Upper lobe of left lung (tissue), 6 donors: ENCODE results near the gene RDX. TPM values are rescaled to one million over a fixed set of nuclear protein-coding genes. Genes with fewer than 3 reads are reported as not detected.
A peak's percentile ranks its signal among the peaks of the same experiment; 100 is the strongest.
"Not testable (repeated sequence)": the region's sequence is repeated elsewhere in the genome, so short reads cannot be mapped to it uniquely, and the experiment has no call there.

Source experiments
- ATAC-seq, 2 donors: fragments of 200-7000 bp; cut with Tn5 transposase; one replicate each; pipeline ENCODE4 v1.9.1; 2022; ENCODE audit warnings: mild to moderate bottlenecking in 2 of 2, moderate library complexity in 2 of 2; ENCODE audit not compliant: low FRiP score in 2 of 2
- DNase-seq, 2 donors: peaks; one replicate each; pipeline ENCODE4 v3.0.0-alpha.2; 2019 to 2020
- H3K27ac ChIP-seq, 4 donors: fragments of 200-600 bp; sonication (generic); one replicate each; pipeline ENCODE4 v1.5.1; 2016 to 2019
- H3K27me3 ChIP-seq, 4 donors: fragments of 200-600 bp; sonication (generic); one replicate each; pipeline ENCODE4 v1.5.1; 2017 to 2019
- H3K36me3 ChIP-seq, 4 donors: fragments of 200-600 bp; sonication (generic); one replicate each; pipeline ENCODE4 v1.5.1; 2016 to 2019
- H3K4me1 ChIP-seq, 4 donors: fragments of 200-600 bp; sonication (generic); one replicate each; pipeline ENCODE4 v1.5.1; 2018 to 2019
- H3K4me3 ChIP-seq, 4 donors: fragments of 200-600 bp; sonication (generic); one replicate each; pipeline ENCODE4 v1.5.1; 2017 to 2019; ENCODE audit warnings: mild to moderate bottlenecking in 2 of 4, moderate library complexity in 1 of 4
- H3K9me3 ChIP-seq, 4 donors: fragments of 200-600 bp; sonication (generic); one replicate each; pipeline ENCODE4 v1.5.1; 2018 to 2019
- EP300 ChIP-seq, 4 donors: sonication (generic); formaldehyde crosslinking; IDR thresholded peaks; one replicate each; pipeline ENCODE4 v1.5.1; 2017; ENCODE audit warnings: antibody characterized with exemption in 4 of 4, control low read depth in 2 of 4
- POLR2A ChIP-seq, 4 donors: fragments of 450-650 bp; IDR thresholded peaks; one replicate each; pipeline ENCODE4 v1.5.1; 2016 to 2017; ENCODE audit warnings: antibody characterized with exemption in 4 of 4, mild to moderate bottlenecking in 2 of 4
- POLR2AphosphoS5 ChIP-seq, 2 donors: sonication (generic); formaldehyde crosslinking; IDR thresholded peaks; one replicate each; pipeline ENCODE4 v1.5.1; 2017; ENCODE audit warnings: antibody characterized with exemption in 2 of 2
- WGBS, 2 donors: methylation state at CpG; one replicate each; pipeline ENCODE4 v1.1.5; 2017 to 2018; 5-methylcytosine and 5-hydroxymethylcytosine counted together
- total RNA-seq, 6 donors: library from RNA; depleted of rRNA in 4 of 6; stranded (reverse); fragments of >200 nt in 4 of 6; gene quantifications; one replicate each; pipeline versions ENCODE4 v1.1.0 to v1.2.1, GENCODE V29; 2016 to 2021
- TF ChIP-seq, protein P1 (sequence below), 6 experiments: fragments of 450-650 bp in 4 of 6; fragments of 200-600 bp in 2 of 6; sonication (generic) in 2 of 6; IDR thresholded peaks; one replicate each; pipeline ENCODE4 v1.5.1; 2016 to 2019; ENCODE audit warnings: antibody characterized with exemption in 6 of 6
- donor health status: DM: no; HTN: no; CAD: no; lungs with moderate emphysema.
- donor health status: DM: no; HTN: yes; CAD: no; lungs with severe emphysema.

RDX gene
- total RNA-seq, 6 donors from 2014 or later = 113 to 142 (median 121) TPM

DNA sequence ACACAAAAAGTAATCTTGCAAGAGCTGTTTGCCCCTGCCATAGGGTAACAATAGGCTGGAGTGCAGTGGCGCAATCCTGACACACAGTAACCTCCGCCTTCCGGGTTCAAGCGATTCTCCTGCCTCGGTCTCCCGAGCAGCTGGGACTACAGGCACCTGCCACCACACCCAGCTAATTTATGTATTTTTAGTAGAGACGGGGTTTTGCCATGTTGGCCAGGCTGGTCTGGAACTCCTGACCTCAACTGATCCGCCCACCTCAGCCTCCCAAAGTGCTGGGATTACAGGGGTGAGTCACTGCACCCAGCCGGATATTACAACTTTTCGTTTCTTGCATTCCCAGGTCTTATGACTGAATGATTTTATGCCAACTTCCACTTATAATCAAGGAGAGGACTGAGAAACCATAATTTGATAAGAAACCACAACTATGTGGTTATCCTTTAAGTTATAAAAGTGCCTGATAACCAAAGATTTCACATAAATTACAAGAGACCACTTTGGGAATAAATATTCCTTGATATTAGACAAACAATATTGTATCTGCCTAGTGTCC, 102.1 kb downstream of the RDX start:
- TF ChIP-seq EP300 (IDR thresholded peaks at IDR 0.05) = peak in 1 of 4 donors; percentile 18
- WGBS, 2 donors = 57 to 74% methylated on average over 10 of the region's 10 CpGs
- not testable (repeated sequence) for H3K4me1 ChIP-seq, H3K27me3 ChIP-seq, H3K4me3 ChIP-seq, H3K36me3 ChIP-seq, H3K9me3 ChIP-seq
- peak overlapping the region in 1 of 4 donors; percentile 59 for H3K27ac ChIP-seq
- DNase-seq (peak in 1 of 2 donors; percentile 44), ATAC-seq (peak in 1 of 2 donors; percentile 52)

DNA sequence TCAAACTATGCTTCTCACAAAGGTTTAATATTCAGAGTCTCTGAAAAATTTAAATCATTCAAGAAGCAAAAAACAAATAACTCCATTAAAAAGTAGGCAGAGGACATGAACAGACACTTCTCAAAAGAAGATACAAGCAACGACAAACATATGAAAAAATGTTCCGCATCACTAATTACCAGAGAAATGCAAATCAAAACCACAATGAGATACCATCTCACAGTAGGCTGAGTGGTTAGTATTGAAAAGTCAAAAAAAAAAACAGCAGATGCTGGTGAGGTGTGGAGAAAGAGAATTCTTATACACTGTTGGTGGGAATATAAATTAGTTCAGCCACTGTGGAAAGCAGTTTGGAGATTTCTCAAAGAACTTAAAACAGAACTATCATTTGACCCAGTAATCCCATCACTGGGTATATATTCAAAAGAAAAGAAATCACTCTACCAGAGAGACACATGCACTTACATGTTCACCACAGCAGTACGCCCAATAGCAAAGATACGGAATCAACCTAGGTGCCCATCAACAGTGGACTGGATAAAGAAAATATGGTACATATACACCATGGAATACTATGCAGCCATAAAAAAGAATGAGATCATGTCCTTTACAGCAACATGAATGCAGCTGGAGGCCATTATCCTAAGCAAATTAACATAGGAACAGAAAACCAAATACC, 103.7 kb downstream of the RDX start:
- H3K9me3 ChIP-seq, ATAC-seq, DNase-seq, H3K36me3 ChIP-seq, H3K27me3 ChIP-seq, H3K27ac ChIP-seq, H3K4me3 ChIP-seq, H3K4me1 ChIP-seq: not testable (repeated sequence)
- 84 to 88% methylated on average over 4 of the region's 4 CpGs for WGBS, 2 donors

DNA sequence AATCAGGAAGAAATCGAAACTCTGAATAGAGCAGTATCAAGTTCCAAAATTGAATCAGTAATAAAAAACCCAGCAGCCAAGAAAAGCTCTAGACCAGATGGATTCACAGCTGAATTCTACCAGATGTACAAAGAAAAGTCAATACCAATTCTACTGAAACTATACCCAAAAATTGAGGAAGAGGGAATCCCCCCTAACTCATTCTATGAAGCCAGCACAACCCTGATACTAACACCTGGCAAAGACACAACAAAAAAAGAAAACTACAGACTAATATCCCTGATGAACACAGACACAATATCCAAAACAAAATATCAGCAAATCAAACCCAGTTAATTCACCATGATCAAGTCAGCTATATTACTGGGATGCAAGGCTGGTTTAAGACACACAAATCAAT, 105.5 kb downstream of the RDX start:
- no peak overlapping the region for H3K4me3 ChIP-seq
- 88 to 95% methylated on average over 1 of the region's 1 CpG for WGBS, 2 donors
- no peak for TF ChIP-seq POLR2A (IDR thresholded peaks at IDR 0.05)
- TF ChIP-seq EP300 (IDR thresholded peaks at IDR 0.05) = no peak
- TF ChIP-seq POLR2AphosphoS5 (IDR thresholded peaks at IDR 0.05) = no peak
- TF ChIP-seq, protein P1, sequence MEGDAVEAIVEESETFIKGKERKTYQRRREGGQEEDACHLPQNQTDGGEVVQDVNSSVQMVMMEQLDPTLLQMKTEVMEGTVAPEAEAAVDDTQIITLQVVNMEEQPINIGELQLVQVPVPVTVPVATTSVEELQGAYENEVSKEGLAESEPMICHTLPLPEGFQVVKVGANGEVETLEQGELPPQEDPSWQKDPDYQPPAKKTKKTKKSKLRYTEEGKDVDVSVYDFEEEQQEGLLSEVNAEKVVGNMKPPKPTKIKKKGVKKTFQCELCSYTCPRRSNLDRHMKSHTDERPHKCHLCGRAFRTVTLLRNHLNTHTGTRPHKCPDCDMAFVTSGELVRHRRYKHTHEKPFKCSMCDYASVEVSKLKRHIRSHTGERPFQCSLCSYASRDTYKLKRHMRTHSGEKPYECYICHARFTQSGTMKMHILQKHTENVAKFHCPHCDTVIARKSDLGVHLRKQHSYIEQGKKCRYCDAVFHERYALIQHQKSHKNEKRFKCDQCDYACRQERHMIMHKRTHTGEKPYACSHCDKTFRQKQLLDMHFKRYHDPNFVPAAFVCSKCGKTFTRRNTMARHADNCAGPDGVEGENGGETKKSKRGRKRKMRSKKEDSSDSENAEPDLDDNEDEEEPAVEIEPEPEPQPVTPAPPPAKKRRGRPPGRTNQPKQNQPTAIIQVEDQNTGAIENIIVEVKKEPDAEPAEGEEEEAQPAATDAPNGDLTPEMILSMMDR (IDR thresholded peaks at IDR 0.05) = no peak
- no peak for DNase-seq
- no peak for ATAC-seq
- H3K36me3 ChIP-seq = no peaks in the 10 kb centered on the region
- H3K9me3 ChIP-seq = no peaks in the 10 kb centered on the region
- no peak overlapping the region for H3K27ac ChIP-seq
- no peaks in the 10 kb centered on the region for H3K4me1 ChIP-seq
- no peaks in the 10 kb centered on the region for H3K27me3 ChIP-seq

DNA sequence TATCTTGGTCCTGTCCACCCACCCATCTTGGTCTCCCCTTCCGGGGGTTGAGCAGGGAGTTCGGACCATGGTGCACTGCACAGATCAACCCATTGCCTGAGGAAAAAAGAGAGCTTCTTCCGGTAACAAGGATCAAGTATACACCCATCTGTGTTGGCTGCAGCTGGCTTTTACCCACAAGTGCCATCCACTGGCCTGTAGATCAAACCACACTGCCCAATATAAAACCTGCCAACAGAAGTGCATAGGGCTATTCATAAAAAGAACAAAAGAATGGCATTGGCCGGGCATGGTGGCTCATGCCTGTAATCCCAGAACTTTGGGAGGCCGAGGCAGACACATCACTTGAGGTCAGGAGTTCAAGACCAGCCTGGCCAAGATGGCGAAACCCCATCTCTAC, 108.7 kb downstream of the RDX start:
- no peaks in the 10 kb centered on the region for H3K9me3 ChIP-seq
- no peak for DNase-seq
- no peak for TF ChIP-seq EP300 (IDR thresholded peaks at IDR 0.05)
- TF ChIP-seq POLR2A (IDR thresholded peaks at IDR 0.05) = no peak
- TF ChIP-seq, protein P1 (IDR thresholded peaks at IDR 0.05) = no peak
- no peak for TF ChIP-seq POLR2AphosphoS5 (IDR thresholded peaks at IDR 0.05)
- WGBS, 2 donors = 96% methylated on average over 5 to 6 of the region's 6 CpGs
- H3K36me3 ChIP-seq = no peaks in the 10 kb centered on the region
- no peak for ATAC-seq
- no peaks in the 10 kb centered on the region for H3K4me1 ChIP-seq
- H3K27me3 ChIP-seq = no peaks in the 10 kb centered on the region
- H3K27ac ChIP-seq = no peak overlapping the region
- no peak overlapping the region for H3K4me3 ChIP-seq

DNA sequence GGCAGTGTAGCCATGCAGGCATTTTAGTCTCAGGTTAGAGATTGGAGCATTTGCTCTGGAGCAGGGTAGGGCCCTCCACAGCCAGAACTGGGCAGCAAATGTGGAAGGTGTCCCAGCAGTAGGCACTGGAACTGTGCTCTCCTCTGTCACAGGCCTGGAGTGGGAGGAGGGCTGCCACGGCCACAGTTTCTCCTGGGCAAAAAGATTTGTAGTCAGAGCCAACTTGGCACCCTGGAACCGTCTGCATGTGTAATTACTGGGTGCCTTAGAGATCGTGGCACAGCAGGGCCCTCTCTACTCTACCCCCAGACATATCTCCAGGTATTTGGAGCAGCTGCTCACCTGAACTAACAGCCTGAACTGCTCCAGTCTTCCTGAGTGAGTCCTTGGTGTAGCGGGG, 109.5 kb downstream of the RDX start:
- DNase-seq (no peak), ATAC-seq (no peak)
- H3K9me3 ChIP-seq = no peaks in the 10 kb centered on the region
- H3K4me3 ChIP-seq = no peak overlapping the region
- 88% methylated on average over 4 of the region's 4 CpGs; no CpG with 5 or more reads in 1 of the 2 donors for WGBS, 2 donors
- no peaks in the 10 kb centered on the region for H3K27me3 ChIP-seq
- no peak for TF ChIP-seq POLR2AphosphoS5 (IDR thresholded peaks at IDR 0.05)
- no peak for TF ChIP-seq EP300 (IDR thresholded peaks at IDR 0.05)
- no peak for TF ChIP-seq POLR2A (IDR thresholded peaks at IDR 0.05)
- TF ChIP-seq, protein P1 (IDR thresholded peaks at IDR 0.05) = no peak
- H3K27ac ChIP-seq = no peak overlapping the region
- H3K4me1 ChIP-seq = no peaks in the 10 kb centered on the region
- H3K36me3 ChIP-seq = no peaks in the 10 kb centered on the region

DNA sequence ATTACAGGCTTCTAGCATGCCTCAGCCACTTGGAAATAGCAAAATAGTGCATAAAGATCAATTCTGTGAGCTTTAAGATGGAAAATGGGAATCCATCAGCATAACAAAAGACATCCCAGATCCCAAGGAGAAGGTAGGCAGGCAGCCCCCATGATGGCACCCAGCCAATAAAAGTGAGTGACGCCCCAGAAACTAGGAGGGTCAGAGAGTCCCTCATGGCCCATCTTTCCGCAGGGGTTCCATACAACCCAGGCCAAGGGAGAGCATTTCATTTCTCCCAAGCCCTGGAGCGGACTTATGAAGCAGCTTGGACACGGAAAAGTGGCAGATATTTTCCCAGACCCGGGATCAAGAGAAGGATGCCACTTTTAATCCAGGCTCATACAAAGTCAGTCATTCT, 110.0 kb downstream of the RDX start:
- TF ChIP-seq EP300 (IDR thresholded peaks at IDR 0.05) (no peak), POLR2A (IDR thresholded peaks at IDR 0.05) (no peak), POLR2AphosphoS5 (IDR thresholded peaks at IDR 0.05) (no peak)
- TF ChIP-seq, protein P1 (IDR thresholded peaks at IDR 0.05) = no peak
- no peak for DNase-seq
- 91 to 92% methylated on average over 5 of the region's 5 CpGs for WGBS, 2 donors

More for the DNA sequence above, 110.0 kb downstream of the RDX start:
- Histone ChIP-seq H3K4me1 (no peaks in the 10 kb centered on the region), H3K4me3 (no peak overlapping the region), H3K36me3 (no peaks in the 10 kb centered on the region), H3K9me3 (no peaks in the 10 kb centered on the region), H3K27ac (no peak overlapping the region), H3K27me3 (no peaks in the 10 kb centered on the region)
- no peak for ATAC-seq
